GM19025 (cell line): ENCODE data around the gene NR2C2.
"Not testable (repeated sequence)": the region's sequence is repeated elsewhere in the genome, so short reads cannot be mapped to it uniquely, and the experiment has no call there.

Experiments
- ATAC-seq: cut with Tn5 transposase; IDR thresholded peaks from one replicate; pipeline ENCODE4 v1.9.1; 2021; ENCODE audit warnings: mild to moderate bottlenecking, low read depth, moderate library complexity; ENCODE audit not compliant: unreplicated experiment

The NR2C2 gene

DNA sequence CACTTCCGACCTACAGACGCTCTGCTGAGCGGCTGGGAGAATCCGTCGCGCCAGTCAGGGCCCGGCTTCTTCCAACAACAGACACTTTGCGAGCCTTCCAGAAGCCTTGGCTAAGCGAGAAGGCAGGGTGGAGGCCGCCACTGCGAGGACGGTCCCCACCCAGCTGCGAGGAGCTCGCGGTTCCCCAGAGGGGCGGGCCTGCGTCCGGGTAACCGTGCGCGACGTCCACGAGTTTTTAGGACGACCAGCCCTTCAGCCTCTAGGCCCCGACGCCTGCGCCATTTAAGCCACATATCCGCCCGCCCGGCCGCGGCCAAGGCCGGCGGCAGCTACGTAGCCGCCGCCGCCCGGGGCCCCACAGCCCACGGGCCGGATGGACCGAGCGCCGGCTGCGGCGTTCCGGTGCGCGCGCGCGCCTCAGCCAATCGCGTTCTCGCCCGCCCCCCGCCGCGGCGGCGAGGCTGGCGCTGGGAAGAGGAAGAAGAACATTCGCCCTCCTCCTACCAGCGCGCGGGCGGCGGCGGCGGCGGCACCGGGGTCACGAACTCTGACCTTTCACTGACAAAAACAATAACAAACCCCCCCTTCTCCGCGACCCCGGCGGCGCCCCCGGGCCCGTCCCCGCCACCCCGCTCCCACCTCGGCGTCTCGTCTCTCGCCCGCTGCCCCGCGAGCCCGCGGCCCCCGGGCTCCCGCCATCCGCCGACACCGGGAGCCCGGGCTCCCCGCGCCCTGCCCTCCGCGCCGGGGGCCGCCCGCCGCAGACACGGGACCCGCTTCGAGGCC is at the start of gene NR2C2:
NR2C2 (plus strand) TSS at position 484 of the 786 bp plus-strand sequence. CDS start 56,332 bp downstream, outside the sequence.
- ATAC-seq, result peak; percentile 52

DNA sequence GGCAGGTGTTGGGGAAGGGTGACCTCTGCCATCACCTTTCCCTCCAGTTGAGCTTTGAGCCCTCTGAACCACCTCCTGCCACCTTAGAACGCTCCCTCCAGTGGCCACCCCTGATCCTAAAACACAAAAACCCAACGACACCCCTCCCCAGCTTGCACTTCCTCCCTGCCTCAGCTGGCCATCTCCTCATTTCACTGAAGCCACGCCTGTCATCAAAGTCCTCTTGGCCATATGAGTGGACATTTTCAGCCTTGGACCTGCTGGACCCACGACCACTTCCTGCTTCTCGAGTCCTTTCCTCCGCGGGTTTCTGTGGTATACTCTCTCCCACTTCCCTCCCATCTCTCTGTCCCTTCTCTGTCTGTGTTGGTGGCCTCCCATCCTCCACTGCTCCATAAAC is 48.5 kb upstream of the NR2C2 start:
- no peak for ATAC-seq

DNA sequence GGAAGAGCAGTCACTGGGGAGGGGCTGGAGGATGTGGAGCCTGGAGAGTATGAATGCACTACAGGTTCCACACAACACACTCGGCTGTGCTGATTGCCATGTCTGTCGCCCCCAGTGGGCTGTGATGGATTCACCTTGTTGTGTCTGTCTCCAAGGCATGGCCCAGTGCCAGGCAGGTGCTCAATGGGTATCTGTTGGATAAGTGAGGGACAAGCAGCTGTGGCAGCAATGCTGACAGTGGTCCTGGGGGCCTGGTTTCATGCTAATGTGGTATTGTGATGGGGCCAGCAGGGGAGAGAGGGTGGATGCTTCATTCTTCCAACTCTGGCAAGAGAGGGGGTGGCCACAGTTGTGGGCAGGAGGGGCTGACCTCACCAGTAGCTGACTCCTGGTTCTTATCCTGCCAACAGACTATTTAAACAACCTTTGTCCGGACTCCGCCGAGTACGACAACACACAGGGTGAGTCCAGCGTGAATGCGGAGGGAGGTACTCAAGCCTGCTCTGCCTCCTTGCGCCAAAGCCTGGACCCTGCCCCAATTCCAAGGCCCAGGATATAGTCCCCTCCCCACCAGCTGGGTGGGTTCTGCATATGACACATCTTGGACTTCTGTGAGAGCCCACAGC is 47.3 kb upstream of the NR2C2 start:
- no peak for ATAC-seq

DNA sequence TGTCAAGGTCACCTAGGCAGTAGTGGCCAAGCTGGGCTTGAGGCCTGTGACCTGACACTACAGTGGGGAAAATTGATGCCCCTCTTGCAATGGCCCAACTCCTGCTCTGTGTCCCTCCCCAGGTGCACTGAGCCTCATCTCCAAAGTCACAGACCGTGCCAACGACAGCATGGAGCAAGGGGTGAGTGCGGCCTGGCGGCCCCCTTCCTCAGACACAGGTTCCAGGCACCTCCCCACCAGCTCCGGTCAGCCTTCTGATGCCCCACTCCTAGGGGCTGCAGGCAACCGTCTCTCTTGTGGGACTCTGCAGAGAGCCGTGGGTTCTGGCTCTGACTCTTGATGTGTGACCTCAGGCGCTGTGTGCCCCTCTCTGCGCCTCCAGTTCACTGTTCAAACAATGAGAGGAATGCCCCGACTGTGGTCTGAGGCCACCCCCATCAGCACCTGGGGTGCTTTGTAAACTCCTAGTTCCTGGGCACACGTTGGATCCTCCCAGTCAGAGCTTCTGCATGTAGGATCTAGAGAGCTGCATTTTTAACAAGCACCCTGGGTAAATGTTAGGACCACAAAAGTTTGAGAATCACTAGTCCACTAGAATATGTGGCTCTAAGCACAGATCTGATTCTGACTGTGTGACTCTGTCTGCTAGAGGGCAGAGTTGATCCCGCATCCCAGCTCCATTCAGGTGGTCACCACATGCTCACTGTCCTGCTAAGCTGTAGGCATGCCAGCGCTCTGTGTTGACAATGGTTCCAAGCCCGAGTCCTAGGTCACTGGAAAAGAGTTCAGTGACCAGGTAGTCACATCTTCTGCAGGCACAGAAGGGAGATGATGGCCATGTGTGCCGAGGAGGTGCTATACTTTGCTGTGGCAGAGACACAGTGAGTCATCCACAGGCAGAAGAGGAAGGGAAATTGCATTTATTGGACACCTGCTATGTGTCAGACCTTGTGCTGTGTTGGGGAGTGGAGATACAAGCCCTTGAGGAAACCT is 46.2 kb upstream of the NR2C2 start:
- no peak for ATAC-seq

DNA sequence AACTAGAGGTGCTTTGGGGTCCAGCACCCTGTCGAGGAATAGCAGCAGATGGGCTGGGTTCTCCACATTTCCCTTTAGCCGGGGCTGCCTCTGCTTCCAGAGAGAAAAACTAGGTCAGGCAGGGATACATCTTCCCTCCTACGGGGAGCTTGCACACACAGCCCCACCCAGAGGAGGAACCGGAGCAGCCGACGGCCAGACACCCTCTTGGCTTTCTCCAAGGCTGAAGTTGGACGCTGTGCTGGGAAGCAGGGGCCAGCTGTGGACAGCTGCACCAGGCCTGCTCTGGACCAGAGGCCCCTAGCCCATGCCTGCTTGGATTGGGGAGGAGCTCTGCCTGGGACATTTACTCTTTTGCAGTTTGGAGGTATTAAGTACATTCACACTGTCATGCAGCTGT is 44.7 kb upstream of the NR2C2 start:
- ATAC-seq, result no peak

DNA sequence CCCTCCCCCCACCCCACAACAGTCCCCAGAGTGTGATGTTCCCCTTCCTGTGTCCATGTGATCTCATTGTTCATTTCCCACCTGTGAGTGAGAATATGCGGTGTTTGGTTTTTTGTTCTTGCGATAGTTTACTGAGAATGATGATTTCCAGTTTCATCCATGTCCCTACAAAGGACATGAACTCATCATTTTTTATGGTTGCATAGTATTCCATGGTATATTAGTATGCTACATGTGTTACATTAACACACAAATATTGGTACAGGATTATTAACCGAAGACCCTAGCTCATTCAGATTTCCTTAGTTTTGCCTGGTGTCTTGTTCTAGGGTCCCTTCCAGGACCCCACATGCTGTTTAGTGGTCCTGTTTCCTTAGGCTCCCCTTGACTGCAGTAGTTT is 43.9 kb upstream of the NR2C2 start:
- ATAC-seq, result not testable (repeated sequence)

DNA sequence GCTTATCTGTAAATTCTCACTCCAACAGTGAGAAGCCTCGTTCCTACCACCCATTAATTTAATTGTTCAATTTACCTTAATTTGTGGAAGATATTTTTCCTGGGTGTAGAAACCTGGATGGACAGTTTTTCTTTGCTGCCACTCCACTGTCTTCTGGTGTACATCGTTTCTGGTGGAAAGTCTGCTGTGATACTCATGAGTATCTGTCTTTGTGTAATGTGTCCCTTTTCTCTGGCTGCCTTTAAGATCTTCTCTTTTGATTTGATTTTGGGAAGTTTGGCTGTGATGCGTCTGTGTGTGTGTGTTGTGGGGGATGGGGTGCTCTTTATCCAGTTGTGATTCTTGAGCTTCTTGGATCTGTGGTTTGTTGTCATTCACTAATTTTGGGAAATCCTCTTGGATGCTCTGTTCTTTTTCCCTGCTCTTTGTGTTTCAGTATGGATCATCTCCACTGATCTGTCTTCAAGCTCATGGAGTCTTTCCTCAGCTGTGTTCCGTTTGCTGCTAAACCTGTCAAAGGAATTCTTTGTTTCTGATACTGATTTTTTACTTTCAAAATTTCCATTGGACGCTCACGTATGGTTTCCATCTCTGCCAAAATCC is 42.2 kb upstream of the NR2C2 start:
- no peak for ATAC-seq

DNA sequence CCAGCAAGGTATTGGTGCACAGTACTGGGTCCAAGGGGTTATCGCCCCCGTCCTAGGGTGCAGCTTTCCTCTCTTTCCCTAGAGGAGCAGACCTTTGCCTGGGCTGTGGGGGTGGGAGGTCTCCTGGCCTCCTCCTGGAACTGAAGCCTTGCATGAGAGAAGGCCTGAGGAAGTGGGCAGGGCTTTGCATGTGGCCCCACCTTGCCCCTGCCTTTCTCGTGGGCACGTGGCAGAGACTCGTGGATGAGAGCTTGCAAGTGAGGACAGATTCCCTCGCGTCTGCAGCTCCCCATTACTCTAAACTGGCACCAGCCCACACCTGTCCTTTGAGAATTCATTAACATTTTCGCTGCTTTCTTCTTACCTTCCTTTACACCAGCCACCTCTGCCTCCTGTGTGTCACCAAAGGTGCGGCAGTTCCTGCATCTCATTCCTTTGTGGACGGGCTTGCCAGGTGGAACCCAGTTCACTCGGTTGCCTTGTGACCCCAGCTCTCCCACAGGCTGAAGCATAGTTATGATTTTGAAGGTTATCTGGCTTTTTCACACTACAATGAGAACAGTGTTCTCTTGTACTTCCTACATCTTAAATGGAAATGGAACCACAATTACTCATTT is 40.9 kb upstream of the NR2C2 start:
- no peak for ATAC-seq

DNA sequence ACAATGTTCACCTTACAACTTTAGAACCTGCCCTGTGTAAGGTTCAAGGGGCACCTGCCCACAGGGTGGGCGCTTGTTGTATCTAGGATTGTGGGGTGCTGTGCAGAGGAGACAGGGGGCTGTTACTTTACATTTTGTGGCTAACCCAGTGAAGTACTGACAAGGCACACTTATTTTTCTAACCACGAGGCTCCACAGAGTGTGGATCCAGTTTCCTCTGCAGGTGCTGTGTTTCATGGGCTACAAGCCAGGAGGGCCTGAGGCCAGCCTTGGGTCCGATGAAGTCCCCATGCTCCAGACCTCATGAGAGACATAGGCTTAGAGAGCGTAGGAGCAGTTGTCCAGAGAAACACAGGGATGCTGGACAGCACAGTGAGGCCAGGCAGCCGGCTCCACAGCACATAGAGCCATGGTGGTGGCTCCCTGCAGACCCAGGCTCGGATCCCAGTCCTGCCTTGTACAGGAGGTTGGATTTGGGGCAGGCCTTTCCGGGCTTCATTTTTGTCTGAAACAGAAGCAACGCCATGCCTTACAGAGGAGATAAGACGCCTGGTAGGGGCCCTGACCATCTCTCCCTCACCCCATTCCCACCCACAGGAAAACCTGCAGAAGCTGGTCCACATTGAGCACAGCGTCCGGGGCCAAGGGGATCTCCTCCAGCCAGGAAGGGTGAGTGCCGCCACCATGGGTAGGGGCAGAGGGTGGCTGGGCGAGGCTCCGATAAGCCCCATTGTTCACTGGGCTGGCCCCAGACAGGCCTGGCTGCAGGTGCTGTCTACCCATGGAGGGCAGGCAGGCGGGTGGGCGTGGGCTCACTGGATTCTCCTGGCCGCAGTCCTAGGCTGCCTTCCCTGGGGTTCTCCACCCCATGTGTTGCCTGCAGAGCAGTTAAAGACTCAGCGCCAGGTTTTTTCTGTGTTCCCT is 40.1 kb upstream of the NR2C2 start:
- no peak for ATAC-seq

DNA sequence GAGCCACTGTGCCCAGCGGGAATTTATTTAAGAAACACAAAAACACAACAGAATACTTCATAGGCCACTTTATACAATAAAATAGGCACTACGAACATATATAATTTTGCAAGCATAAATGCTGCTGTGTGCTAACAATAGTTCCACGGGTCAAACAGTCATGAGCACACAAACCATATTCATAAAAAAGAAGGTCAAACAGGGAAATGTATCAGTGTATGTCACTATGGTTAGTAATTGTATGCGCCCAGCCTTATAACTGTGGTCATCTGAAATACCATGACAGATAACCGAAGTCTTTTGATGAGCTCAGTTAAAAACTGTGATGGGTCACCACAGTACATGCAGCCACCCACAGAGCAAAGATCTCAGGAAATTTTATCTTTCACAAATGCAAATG is 38.1 kb upstream of the NR2C2 start:
- no peak for ATAC-seq

DNA sequence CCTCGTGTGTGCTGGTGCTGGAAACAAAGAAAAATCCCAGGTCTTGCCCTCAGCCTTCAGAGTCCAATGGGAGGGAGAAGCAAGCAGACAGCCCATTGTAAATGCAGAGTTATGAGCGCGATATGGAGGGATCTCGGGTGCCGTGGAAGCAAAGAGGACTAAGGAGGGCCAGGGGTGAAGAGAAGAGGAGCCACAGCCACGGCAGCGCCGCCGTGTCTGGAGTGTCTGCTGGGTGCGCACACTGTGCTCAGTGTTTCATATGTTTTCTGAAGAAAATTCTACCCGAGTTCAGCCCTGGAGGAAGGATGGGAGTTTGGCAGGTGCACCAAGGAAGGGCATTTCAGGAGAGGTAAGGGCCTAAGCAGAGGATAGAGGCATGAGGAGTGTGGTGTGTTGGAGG is 35.7 kb upstream of the NR2C2 start:
- no peak for ATAC-seq

DNA sequence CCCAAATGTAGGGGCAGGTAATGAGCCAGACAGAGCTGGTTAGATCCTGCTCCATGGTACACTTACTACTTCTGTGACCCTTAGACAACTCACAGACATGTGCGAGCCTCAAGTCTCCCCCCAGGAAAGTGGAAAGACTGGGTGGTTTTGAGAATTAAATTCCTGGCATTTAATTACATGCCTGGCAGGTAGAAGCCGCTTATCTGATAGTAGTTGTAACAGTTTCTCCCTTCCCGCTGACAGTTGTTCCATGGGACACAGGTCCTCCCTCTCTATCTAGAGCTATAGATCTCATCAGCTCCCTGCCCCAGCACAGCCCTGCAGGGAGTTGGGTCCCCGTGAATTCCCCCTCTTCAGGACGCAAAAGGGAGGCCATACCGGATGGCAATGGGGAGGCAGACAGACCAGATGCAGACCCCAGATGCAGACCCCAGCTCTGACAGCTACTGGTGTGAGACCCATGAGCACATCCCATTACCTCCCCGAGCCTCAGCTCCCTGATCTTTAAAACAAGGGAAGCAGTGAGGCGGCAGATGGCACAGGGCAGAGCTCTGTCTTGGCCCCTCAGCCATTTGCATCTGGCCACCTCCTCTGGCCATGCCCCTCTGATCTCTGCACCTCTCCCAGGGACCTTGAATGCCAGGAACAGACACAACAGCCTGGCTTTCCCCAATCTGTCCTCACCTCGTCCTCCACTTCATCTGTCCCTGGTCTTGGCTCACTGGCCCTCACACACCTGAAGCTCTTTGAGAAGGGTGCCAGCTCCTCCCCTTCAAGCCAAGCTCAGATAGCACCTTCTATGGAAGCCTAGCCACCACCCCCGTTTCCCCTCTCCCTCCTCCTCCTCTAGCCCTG is 34.1 kb upstream of the NR2C2 start:
- ATAC-seq, result no peak

DNA sequence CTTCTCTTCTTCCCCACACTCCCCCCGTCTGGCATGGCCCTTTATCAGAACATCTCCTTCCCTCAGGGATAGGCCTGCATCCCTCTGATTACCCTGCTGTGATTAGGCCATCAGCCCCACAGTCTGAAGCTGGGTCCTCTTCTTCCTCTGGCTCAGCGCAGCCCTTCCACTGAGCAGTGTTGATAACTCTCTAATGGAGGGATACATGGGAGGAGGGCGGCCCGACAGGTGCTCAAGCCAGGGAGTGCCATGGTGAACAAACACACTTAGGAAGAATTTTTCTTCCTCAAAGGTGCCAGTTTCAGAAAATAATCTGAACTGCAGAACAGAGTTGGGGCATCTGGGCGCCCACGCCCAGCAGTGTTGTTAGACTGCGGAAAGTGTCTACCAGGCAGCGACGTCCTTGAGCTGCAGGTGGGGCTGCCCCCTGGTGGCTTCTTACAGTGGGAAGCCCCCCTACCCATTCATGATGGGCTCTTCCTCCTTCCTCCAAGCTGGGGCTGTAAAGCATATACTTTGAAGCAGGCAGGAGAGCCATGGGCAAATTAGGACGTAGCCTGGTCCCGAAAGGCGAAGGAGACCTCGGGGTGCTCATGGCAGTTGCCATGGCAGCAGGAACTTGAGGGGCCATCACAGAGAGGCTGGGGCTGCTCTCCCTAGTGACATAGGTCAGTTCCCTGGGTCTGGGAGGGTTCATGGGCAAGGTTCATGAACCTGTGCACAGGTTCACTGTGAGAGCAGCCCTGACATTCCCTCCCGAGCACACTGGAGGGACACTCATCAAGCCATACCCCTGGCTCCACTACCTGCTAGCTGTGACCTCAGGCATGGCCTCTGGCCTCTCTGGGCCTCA is 33.2 kb upstream of the NR2C2 start:
- no peak for ATAC-seq

DNA sequence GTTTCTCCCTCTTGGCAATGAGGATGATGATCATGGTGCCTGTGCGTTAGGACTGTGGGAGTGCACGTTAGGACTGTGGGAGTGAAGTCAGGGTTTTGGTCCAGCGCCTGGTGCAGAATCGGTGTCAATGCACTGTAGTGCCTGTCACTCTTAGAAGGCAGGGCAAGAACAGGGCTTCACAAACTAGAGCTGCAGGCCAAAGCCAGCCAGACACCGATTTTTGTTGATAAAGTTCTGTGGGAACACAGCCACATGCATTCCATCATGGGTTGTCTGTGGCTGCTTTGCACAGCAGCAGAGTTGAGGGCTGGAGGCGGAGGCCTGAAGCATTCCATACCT is 32.6 kb upstream of the NR2C2 start:
- no peak for ATAC-seq

DNA sequence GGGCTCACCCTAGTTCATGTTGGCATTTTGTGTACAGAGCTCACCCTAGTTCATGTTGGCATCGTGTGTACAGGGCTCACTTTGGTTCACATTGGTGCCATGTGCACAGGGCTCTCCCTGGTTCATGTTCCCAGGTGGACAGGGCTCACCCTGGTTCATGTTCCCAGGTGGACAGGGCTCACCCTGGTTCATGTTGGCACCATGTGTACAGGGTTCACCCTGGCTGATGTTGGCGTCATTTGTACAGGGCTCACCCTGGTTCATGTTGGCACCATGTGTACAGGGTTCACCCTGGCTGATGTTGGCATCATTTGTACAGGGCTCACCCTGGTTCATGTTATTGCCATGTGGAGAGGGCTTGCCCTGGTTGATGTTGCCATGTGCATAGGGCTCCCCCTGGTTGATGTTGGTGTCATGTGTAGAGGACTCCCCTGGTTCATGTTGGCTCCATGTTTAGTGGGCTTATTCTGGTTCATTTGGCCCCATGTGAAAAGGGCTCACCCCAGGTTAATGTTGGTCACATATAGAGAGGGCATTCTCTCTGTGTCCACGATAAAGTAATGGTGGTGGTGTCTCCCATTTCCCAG is 31.7 kb upstream of the NR2C2 start:
- ATAC-seq, result no peak

DNA sequence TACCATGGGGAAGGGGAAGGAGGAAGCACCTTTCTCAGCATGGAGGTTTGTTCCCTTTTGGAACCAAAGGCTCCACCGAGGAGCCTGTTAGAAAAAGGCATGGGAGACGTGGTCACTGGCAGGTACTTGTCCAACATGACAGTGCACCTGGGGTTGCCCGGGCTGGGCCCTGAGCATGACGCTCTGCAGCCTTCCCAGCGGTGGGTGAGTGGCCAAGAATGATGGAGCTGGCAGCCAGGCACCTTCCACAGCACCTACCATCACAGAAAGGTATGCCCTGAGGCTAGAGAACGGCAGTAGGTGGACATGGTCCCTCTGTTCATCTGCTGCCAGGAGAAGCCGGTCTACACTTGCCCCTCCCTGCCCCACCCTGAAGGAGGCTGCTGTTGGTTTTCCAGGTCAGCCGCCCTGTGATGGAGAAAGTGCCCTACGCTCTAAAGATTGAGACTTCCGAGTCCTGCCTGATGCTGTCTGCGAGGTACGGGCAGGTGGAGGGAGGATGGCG is 29.0 kb upstream of the NR2C2 start:
- no peak for ATAC-seq

DNA sequence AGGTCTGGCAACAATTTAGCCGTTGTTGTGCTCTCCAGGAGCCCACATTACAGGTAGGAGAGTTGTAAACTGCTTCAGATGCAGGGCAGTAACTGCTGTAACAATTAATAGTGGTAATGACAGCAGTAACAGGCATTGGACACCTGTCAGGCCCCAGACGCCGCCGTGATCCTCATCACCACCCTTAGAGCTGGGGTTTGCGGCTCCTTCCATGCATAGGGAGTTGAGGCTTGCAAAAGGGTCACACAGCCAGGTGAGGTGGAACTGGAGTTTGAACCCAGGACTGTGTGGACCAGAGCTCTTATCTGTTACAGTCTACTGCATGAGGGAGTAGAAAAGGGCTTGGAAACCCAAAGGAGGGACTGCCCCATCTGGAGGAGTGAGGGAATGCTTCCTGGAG is 26.8 kb upstream of the NR2C2 start:
- no peak for ATAC-seq
